CD4-positive, alpha-beta T cell treated with Interleukin-2 at 100 ng/mL for 4 hours (primary cell): ENCODE measurements around the gene MBOAT1.
A peak's percentile ranks its signal among the peaks of the same experiment; 100 is the strongest.

Experiments
- DNase-seq: peaks from one replicate; pipeline ENCODE4 v3.0.0-alpha.2; 2020; ENCODE audit warnings: low spot score

The MBOAT1 gene

DNA sequence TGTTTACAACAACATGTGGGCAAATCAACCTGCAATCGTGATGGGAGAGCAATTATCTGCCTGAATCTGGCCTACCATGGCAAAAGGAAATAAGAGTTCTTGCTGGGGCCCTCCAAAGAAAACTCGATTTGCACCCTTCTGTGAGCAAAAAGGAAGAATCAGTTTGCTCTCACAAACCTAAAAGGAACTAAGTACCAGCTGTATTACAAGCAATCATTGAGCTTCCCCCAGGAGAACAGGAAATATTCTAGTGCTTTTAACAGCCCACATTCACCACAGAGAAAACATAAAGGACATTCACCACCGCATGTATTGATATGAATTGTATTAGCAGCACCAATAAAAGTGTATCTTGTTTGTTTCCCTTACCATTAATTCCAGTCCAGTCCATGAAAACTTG, 75.0 kb downstream of the MBOAT1 start:
- DNase-seq, result no peak

DNA sequence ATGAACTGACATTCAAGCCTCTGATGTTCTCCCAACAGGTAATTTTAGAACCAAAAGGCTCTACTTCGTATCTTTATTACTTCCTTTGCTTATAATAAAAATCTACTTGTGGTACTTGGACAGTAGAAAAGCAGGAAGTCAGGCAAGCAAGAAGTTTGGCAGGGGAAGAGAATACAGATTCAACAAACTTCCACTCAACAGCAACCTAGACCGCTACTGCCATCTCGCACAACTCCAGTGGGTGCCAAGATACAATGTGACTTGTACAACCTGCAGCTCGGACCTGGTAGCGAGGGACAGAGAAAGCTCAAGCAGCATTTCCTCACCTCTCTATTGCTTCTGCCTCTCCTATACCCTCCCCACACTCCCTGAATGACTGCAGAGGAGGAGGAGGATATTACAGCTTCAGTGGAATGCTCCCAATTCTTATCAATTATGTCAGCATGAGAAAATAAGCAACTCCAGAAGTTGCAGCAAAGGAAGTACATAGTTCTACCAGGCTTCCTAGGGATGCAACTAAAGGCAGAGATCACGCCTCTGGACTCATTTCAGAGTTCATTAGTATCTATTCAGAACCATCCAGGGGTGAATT, 76.5 kb downstream of the MBOAT1 start:
- no peak for DNase-seq

DNA sequence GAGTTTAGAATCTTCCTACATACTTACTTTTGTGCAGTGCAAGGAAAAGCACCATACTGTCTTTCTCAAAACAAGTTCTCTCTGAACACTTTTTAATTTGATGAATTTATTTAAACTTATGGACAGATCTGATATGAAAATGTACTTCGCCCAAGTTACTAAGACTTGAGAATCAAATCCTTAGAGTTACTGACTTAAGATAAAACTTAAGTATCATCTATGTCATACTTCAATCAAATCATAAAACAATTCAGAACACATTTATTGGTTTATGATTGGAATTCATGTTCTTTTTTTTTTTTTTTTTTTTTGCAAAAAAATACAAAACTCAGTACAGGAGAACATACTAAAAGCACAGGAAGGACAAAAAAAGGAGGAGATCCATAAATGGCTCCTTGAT, 77.7 kb downstream of the MBOAT1 start:
- DNase-seq, result no peak

DNA sequence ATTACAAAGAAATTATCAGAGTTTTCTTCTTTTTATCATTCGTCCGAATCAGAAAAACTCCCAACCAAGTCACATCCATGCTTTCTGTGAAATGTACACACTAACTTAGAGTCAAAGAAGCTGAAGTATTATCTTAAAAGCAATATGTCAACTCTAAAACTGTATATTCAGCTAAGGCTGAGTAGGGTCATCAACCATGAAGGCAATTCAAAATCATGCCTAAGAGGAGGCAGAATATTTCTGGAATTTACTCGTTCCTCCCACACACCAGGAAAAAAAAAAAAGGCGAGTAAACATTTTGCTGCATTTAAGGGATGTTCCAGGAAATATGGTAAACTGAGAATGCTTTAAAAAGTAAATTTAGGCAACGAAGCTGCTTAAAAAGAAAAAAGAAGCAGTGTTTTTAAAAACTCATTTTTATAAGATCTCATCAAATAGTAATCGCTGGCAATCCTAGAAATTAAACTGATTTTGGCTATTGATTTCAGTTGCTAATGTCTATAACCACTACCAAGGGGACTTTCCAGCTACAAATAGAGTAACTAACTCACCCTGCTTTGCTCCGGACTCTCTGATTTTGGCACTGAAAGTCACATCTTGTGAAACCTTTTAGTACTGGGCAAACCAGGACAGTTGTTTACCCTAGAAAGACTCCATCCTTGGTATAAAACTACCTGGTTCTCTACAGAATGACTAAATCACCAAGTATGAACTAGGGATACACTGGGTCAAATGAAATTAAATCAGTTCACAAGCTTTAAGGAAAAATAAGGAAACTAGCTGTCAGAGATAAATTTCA, 82.8 kb downstream of the MBOAT1 start:
- no peak for DNase-seq

DNA sequence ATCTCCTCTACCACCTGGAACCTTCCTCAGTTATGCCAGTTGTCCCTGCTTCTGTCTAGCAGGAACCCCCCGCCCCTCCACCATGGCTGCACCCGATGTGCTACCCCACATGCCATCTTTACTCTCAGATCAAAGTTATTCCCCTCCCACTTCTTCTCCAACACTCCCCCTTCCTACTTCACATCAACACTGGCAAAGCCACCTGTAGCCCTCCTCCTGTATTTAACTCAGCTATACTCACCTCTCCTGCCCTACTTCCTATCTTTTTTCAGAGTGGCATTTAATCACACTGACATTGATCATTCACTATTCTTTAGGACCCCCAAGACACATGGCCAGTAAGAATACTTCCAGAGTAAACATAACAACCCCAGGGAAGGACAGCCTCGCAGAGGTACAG, 84.3 kb downstream of the MBOAT1 start:
- DNase-seq, result no peak

DNA sequence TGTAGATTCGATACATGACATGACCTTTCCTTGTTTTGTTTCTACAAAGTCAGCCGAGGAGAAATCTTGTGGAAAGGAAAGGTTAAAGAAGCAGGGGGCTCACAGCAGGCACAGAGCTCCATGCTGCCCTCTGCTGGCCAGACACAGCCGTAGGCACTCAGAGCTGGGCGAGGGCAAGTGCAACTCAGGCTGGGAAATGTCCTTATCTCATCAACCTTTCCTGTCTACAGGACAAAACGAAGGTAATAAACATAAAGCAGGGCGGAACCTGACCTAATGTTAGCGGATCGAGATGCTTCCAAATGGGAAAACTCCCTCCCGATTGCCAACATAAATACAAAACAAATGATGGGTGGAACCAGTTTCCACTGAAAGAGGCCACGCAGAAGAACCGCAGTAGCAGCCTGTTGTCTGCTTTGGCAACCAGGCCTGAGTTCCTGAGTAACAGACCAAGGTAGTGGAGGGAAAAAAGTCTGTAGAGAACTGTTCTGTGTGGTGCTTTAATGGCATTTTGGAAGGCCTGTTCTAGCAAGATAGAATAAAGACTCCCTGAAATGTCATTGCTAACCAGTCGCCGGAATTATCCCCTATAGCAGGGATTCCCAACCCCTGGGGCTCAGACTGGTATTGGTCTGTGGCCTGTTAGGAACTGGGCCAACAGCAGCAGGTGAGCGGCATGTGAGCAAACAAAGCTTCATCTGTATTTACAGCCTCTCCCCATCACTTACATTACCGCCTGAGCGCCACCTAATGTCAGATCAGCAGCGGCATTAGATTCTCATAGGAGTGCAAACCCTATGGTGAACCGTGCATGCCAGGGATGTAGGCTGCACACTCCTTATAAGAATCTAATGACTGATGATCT, 85.2 kb downstream of the MBOAT1 start:
- peak; percentile 58 for DNase-seq

DNA sequence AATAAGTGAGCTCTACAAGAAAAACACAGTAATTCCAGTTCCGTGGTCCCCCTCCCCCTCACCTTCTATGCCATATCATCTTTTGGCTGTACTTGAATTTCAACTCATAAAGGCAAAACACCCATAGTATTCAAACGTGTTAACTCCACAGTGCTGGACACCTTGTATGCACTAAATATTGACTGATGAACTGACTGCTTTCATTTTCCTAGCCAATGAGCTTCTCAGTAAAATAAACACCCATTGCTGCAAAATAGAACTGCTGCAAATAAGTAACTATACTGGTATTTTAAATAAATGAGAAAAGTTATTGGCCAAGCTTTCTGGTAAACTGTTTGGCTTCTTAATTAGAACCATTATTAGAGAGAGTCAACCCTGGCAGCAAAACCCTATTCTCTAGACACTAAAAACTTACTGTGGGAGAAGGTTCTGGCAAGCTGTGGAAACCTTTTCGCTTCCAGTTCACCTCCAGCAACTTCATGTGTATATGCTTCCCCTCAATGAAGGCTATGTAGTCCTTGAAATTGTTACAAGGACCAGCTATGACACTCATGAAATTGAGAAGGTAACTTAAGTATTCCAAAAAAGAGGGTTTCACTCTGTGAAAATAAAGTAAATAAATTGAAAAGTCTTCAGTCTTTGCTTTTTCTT, 86.0 kb downstream of the MBOAT1 start:
- DNase-seq, result no peak

DNA sequence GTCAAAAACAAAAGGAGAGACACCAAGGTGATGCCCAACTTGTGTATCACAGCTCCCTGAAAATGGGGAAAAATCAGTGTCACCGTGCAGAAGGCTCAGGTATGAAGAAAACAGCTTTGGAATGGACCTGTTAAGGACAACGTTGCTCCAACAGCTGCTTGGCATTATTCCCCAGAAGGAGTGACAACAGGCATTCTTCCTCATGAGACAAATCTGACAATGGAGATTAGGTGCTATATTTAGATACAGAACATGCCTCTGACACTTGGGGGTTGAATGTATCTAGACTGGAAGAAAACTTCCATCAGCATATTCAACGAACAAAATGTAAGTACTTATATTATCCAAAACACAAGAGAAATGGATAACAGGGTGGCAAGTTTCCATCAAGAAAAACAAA, 87.7 kb downstream of the MBOAT1 start:
- DNase-seq, result no peak

DNA sequence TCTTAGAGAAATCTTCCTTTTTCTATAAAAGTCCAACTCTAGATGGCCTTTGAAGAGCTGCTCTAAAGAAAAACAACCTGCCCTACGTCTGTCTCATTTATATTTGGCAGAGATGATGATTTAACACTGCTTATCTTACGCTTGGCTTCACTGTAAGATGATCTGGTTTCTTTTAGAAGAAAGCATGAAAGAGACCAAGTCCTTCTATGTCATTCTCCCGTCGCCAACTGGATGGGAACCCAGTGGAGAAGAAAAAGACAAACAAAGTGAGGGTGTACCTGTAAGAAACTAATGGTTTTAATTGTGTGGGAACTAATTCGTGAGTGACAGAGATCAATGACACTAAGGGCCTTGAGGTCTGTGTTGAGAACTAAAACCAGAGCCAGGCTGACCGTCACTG, 92.8 kb downstream of the MBOAT1 start:
- DNase-seq, result no peak

DNA sequence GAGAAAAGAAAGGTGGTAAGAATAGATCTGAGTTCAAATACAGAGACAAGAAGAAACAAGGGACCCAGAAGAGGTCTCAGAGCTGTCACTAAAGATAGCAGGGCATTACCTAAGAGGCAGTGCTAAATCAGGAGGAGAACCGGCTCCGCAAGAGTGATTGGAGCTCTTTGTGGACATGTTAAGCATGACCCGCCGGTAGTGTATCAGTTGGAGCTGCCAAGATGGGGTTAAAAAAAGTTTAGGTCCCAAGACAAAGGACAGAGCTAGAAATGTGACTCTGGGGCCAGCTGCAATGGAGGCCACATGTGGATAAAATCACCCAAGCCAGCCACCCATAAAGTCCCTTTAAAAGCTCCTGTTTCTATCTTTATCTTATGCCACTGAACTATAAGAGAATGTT, 93.4 kb downstream of the MBOAT1 start:
- no peak for DNase-seq

DNA sequence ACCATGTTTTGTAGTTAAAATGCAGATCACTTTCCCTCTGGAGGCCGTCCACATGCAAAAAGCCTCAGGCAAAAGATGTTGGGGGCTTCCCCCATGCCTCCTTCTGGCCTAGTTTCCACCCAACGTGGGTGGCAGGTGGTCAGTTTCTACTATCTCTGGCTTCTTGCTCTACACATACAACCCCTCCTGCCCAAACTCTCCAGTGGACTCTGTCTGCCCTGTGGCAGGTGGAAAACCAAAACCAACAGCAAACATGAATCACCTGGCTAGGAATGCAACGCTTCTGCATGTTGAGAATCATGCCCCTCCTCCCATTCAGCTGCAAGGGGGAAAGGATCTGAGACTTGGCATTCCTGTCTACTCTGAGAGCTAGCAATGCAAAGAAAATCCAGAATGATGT, 94.8 kb downstream of the MBOAT1 start:
- no peak for DNase-seq

DNA sequence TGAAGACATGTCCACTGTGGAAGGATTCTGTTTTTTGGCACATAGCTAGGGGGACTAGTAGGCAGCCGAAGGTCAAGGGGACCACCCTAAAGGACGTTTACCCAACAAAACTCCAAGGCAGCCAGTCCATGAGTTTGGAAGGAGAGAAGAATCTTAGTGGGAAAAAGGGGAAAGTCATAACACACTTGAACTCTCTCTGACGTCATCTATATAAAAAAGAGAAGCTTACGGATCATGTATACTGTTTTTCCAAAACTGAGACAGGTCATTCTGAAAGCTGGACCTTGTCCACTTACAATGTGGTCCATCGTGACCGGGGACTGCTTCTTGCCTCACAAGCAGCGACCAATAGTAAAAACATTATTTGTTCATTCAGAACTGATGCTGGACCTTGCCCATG, 95.5 kb downstream of the MBOAT1 start:
- DNase-seq, result no peak

DNA sequence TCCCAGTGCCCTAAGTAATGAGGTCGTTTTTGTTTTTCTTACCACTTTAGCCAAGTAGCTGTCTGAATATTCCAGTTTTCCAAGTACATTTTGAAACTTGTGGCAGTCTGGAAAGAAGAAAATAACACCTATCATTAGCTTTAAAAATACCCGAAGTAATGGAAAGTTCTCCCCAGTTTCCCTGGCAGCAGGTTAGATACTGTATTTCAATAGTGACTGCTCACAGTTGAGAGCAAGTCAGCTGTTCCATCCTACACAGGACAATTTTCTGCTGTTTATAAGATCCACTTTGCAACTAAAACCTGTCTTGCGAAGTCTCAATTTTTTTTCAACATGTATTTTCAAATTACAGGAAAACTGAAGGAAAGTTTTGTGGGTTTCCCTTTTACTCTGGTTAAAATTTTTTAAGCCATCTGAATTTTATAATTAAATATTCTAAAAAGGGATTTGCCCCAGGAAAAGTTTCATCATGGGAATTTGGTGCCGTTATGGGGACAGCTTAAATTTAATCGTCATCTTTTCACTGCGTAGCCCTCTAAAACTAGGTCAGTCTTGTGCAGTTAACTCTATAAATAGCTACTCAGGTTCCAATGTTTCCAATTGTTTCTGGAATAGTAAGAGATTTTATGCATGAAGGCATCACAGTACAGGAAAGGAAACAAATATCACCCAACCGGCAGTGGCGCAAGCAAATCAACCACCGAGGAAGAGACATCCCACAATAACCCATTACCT, 96.9 kb downstream of the MBOAT1 start:
- DNase-seq, result no peak

DNA sequence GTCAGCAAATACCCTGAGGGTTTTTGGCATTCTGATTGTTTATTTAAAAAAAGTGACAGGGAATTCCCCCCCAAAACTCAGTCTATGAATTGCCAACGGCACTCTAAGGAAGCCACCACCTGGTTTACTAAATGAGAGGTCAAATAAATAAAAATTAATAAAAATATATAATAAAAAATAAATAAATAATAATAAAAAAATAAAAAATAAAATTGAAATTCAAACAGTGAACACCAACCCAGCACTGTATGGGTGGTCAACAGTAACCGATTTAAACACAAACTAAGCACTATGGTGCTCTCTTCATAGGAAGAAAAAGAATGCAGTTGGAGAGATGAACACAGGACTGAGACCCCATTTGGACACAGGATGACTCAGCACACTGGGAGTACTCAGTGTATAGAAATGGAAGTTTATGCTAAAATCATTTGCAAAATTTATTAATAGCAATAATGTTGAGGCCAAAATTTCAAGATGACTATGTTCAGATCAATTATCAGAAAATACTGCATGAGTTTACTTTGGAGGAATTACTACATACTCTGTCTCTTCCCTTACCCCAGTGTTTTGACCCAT, 98.5 kb downstream of the MBOAT1 start:
- DNase-seq, result no peak

DNA sequence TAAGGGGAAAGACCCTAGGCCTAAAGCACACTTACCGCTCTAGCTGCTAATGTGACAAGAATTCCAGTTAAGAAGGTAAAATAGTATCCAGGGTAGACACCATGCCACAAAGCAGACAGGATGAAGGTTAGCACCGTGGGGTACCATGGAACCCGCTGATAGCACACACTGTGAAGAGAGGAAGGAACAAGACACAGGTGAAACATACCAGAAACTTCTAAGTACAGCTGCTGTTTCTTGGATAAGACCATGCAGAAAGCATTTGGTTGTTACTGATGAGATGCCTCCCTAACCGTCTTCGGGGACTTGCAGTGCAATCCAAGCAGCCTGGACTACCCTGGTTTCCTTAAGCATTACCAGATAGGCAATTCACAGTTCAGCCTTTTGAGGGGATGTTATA, 99.4 kb downstream of the MBOAT1 start:
- no peak for DNase-seq

DNA sequence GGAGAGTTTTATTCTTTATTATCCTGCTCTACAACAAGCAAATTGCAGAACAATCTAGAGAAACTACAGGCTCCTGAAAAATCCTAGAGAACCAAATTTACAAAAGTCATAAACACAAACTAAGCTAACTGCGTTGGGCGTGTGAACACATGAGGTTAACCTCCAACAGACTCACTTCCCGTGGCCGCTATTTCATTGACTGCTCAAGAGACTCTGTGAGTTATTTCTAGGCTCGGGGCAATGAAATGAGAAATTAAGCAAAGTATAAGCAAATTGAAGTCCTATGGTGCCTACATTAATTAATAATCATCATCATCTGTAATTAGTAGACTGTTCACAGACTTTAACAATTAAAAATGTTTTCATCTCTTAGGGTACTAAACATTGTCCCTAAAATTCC, 100.0 kb downstream of the MBOAT1 start:
- DNase-seq, result no peak

DNA sequence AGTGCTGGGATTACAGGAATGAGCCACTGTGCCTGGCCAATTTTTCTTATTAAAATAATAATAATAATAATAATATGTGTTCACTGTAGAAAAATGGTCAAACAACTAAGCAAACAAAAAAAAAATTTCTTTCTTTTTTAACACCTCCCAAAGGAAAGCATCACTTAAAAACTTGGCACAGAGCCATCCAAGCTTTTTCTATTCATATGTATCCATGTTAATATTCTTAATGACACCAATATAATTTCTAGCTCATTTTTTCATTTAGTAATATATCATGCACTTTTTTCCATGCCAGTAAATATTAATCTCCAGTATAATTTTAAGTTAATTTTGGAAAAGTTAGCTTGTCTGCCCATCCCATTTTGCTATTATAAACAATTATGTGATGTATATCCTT, 101.8 kb downstream of the MBOAT1 start:
- DNase-seq, result no peak

DNA sequence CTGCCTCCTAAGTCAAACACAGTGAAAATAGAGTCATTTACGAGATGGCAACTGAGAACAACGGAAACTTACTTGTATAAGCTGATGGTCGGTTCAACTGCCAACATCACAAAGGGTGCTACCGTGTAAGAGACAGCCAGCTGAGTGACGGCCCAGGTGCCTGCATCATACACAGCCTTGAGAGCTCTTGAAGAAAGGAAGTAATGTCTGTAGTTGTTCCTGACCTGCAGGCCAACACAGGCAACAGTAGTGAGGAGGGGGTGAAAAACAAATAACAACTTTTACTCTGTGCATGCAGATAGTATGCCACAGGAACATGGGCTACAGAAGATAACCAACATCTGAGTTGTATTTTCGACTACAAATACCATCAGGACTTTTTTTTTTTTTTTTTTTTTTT, 102.7 kb downstream of the MBOAT1 start:
- DNase-seq, result no peak

DNA sequence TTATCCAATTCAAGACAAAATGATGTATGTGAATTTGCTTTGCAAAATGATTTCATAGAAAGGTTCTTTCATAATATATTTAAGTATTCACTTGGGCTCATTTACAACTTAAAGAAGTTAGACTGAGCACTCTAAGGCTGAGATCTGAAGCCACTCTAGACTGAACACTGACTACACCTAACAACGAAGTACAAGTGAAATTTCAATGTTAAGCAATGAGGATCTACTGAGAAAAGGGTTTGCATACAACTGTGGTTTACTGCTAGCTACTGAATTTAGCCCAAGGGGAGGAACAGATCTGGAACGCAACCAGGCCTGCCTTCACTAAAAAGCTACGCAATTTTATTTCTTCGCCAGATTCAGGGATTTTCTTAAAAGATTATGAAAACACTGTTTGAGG, 106.4 kb downstream of the MBOAT1 start:
- DNase-seq, result no peak

DNA sequence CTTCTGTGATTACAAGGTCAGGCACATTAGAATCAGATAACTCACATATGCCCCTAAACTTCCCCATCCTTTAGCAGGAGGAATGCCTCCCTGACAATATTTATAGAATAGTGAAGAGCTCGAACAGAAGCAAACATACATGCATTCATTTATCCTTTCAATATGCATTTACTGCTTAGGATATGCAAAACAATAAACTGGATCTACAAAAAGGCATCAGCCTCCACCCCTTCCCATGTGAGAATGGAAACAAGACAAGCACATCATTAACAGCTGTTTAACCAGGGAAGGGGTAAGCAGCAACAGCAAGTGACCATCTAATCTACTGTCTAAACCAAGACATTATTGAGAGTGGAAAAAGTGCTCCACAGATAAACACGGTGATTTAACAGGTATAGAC, 107.6 kb downstream of the MBOAT1 start:
- no peak for DNase-seq

DNA sequence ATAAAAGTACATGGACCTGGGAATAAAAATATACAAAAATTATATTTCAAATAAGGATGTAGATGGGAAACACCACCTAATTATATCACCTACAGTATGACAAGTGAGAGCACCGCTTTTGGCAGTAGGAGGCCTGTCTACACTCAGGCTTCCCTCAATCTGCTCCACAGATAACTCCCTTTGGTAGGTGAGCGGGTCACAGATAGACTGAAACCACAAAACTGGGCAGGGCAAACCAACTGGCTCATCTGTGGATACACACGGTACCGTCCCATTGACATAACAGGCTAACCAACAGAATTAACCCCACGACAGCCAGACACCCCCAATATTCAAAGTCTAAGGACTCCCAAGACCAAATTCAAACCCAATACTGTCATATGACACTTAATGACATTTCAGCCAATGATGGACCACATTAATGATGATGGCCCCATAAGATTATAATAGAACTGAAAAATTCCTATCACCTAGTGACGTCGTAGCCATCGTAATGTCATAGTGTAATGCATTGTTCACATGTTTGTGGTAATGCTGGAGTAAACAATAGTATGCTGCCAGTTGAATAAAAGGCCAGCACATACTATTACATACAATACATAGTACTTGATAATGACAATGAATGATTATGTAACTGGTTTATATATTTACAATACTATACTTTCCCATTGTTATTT, 109.7 kb downstream of the MBOAT1 start:
- DNase-seq, result no peak
